GM21381 (cell line): ENCODE measurements around the gene MITF.

Experiments used
- ATAC-seq: cut with Tn5 transposase; IDR thresholded peaks from one replicate; pipeline ENCODE4 v1.9.1; 2021; ENCODE audit warnings: mild to moderate bottlenecking, moderate library complexity; ENCODE audit not compliant: unreplicated experiment

The MITF gene

DNA sequence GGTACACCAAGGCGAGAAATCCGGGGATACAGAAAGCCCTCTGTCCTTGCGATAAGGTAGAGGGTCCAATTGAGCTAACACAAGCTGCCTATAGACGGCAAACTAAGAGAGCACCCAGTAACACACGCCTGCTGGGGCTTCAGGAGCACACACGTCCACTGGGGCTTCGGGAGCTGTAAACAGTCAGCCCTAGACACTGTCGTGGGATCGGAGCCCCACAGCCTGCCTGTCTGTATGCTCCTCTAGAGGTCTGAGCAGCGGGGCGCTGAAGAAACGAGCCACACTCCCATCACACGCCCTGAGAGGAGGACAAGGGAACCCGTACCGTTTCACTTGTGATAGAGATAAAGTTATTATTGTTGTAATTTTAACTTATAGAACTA, 260.8 kb downstream of the MITF start:
- ATAC-seq = no peak

- no peak for ATAC-seq
These were observed 261.4 kb downstream of the MITF start for GRCh38 chr3:70000563-70001081.

GRCh38 chr3:70003119-70003518, 263.9 kb downstream of the MITF start:
- no peak for ATAC-seq

DNA sequence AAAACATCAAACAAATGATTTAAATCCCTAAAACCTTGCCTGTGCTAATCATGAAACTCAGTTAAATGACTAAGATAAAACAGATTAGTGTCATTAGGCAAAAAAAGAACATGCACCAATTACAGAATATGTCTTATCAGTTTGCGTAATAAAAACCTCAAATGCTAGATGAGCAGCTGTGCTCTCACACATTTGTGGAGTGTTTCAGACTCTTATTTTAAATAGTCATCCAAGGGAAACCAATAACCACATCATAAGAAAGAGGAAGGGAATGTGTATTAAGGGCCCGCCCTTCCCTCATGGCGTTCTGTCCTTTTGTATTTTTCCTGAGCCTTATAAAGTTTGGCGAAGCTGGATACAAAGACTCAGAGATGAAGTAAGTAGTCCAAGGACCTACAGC, 266.8 kb downstream of the MITF start:
- ATAC-seq = no peak

- no peak for ATAC-seq
These were observed 271.1 kb downstream of the MITF start for GRCh38 chr3:70010346-70010745.

DNA sequence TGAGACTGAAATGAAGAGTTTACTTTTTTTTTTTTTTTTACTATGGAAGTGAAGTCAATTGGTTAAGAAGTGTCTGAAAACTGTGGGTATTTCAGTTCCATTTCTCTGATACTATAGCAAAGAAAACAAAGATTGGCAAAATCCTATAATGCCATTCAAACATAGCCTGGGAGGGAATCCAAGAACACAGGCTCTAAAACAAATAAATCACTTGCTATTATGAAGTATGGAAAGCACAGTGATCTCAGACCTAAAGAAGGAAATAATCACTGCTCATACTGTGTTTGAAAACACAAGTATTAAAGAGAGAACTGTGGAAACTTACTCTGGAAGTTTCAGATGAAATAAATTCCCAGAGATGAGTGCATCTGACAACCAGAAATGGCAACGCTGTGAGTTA, 272.3 kb downstream of the MITF start:
- ATAC-seq = no peak
